Neutrophil (primary cell): Measurements from ENCODE around the gene GAL.

Experiments used
- H3K27ac ChIP-seq: fragments of 200-600 bp; sonication (generic); 2 replicates; pipeline ENCODE4 v1.5.1; 2016; ENCODE audit warnings: mild to moderate bottlenecking, moderate library complexity
- H3K27me3 ChIP-seq: fragments of 200-600 bp; sonication (generic); 2 replicates; pipeline ENCODE4 v1.6.0; 2016; ENCODE audit warnings: mild to moderate bottlenecking
- H3K36me3 ChIP-seq: fragments of 200-600 bp; sonication (generic); 2 replicates; pipeline ENCODE4 v1.5.1; 2017
- H3K4me1 ChIP-seq, 2 experiments: fragments of 200-600 bp in 1 of 2; sonication (generic) in 1 of 2; 1 replicate in 1 of 2; 2 replicates in 1 of 2; pipeline versions ENCODE4 v1.5.1 to v1.6.1; 2013 to 2016; ENCODE audit warnings: low read depth in 1 of 2, low read length in 1 of 2, mild to moderate bottlenecking in 1 of 2, moderate library complexity in 1 of 2; ENCODE audit not compliant: control insufficient read depth in 1 of 2, insufficient read depth in 1 of 2
- H3K4me3 ChIP-seq, 2 experiments: fragments of 200-600 bp in 1 of 2; sonication (generic) in 1 of 2; 1 replicate in 1 of 2; 2 replicates in 1 of 2; pipeline ENCODE4 v1.5.1; 2013 to 2016; ENCODE audit warnings: low read depth in 1 of 2, low read length in 1 of 2, mild to moderate bottlenecking in 1 of 2, moderate library complexity in 1 of 2
- H3K9me3 ChIP-seq: fragments of 200-600 bp; sonication (generic); 2 replicates; pipeline ENCODE4 v1.5.1; 2016
- TF ChIP-seq, protein P1 (sequence below): fragments of 200-600 bp; sonication (generic); IDR thresholded peaks from 2 replicates; pipeline ENCODE4 v1.5.1; 2016; ENCODE audit warnings: antibody characterized with exemption

The GAL gene

GRCh38 chr11:68735646-68736045 is 51.3 kb downstream of the GAL start:
- TF ChIP-seq, protein P1, sequence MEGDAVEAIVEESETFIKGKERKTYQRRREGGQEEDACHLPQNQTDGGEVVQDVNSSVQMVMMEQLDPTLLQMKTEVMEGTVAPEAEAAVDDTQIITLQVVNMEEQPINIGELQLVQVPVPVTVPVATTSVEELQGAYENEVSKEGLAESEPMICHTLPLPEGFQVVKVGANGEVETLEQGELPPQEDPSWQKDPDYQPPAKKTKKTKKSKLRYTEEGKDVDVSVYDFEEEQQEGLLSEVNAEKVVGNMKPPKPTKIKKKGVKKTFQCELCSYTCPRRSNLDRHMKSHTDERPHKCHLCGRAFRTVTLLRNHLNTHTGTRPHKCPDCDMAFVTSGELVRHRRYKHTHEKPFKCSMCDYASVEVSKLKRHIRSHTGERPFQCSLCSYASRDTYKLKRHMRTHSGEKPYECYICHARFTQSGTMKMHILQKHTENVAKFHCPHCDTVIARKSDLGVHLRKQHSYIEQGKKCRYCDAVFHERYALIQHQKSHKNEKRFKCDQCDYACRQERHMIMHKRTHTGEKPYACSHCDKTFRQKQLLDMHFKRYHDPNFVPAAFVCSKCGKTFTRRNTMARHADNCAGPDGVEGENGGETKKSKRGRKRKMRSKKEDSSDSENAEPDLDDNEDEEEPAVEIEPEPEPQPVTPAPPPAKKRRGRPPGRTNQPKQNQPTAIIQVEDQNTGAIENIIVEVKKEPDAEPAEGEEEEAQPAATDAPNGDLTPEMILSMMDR, result no peak
- H3K36me3 ChIP-seq, result peaks cover 13% of the 10 kb centered on the region
- H3K4me3 ChIP-seq, result peak overlapping the region; percentile 15 to 36
- H3K9me3 ChIP-seq, result no peaks in the 10 kb centered on the region
- H3K27ac ChIP-seq, result peak overlapping the region; percentile 80
- peaks cover 38 to 41% of the 10 kb centered on the region in 2 experiments for H3K4me1 ChIP-seq
- H3K27me3 ChIP-seq, result no peaks in the 10 kb centered on the region
